GM20000 (cell line): ENCODE measurements around the gene CBX2.

Experiments used
- DNase-seq: peaks from one replicate; pipeline ENCODE4 v3.0.0; 2012; ENCODE audit warnings: low spot score
- CTCF ChIP-seq: IDR thresholded peaks from 2 replicates; pipeline ENCODE4 v1.5.1; 2012; ENCODE audit warnings: mild to moderate bottlenecking, control low read depth; ENCODE audit errors: extremely low read depth, missing control alignments

The CBX2 gene

GRCh38 chr17:79791735-79792161 lies 13.8 kb downstream of the CBX2 start:
- TF ChIP-seq CTCF, result no peak
- no peak for DNase-seq

GRCh38 chr17:79792341-79792871 lies 14.5 kb downstream of the CBX2 start:
- no peak for DNase-seq
- TF ChIP-seq CTCF, result no peak

GRCh38 chr17:79792984-79793923 lies 15.3 kb downstream of the CBX2 start:
- TF ChIP-seq CTCF, result no peak
- no peak for DNase-seq

GRCh38 chr17:79793924-79794304 lies 16.0 kb downstream of the CBX2 start:
- DNase-seq, result no peak
- no peak for TF ChIP-seq CTCF

- no peak for DNase-seq
- no peak for TF ChIP-seq CTCF
Observed at GRCh38 chr17:79794659-79795511, 16.9 kb downstream of the CBX2 start.

GRCh38 chr17:79795795-79796443 lies 18.0 kb downstream of the CBX2 start:
- no peak for TF ChIP-seq CTCF
- no peak for DNase-seq
